Measurements from ENCODE around the gene SUN2. TPM values are rescaled to one million over a fixed set of nuclear protein-coding genes. Genes with fewer than 3 reads are reported as not detected.

Gene SUN2
- total and polyA plus RNA-seq, 2 donors (not counting 3 experiments of a cell fraction or from before 2014, with no cell fraction given): 76.7 to 133 TPM

GRCh38 chr22:38697425-38698089 is 58.2 kb downstream of the SUN2 start:
- no peaks in the 10 kb centered on the region for H3K27me3 ChIP-seq (ENCODE audit: control insufficient read depth in 2 of 2, insufficient read depth in 2 of 2, low read length in 2 of 2)
- no peak overlapping the region for H2AFZ ChIP-seq (ENCODE audit: low read depth, low read length)
- peaks cover 64% of the 10 kb centered on the region for H3K79me2 ChIP-seq (ENCODE audit: control insufficient read depth, insufficient read depth, low read length)
- BruUV-seq (replicated peaks): no TSS peak
- dilution Hi-C loops (cut with MboI; ENCODE audit: extremely low pct_ligation_motif_present, low sequenced_read_pairs) (no loop called here), intact Hi-C loops (cut with micrococcal nuclease) (no loop called here)
- H3K4me1 ChIP-seq (ENCODE audit: control insufficient read depth, extremely low read depth, insufficient read depth, low read length): peaks cover 65% of the 10 kb centered on the region
- H3K9ac ChIP-seq (replicated peaks; ENCODE audit: extremely low read depth, insufficient read depth, low read length): peak overlapping the region; percentile 54
- peak overlapping the region; percentile 7 to 65 (median 17) for H3K4me3 ChIP-seq (replicated peaks in 1 of 3; ENCODE audit: insufficient read depth in 1 of 3, low read depth in 1 of 3, low read length in 3 of 3)
- peak overlapping the region; percentile 75 for H3K27ac ChIP-seq (ENCODE audit: insufficient read depth, low read depth, low read length)
- peak; percentile 49 for FAIRE-seq
- H3K9me1 ChIP-seq (replicated peaks; ENCODE audit: control insufficient read depth, extremely low read depth, insufficient read depth, low read length): no peaks in the 10 kb centered on the region
- POLR2A ChIA-PET: no interaction called here
- peaks cover 3 to 7% of the 10 kb centered on the region in 2 experiments for H3K36me3 ChIP-seq (ENCODE audit: control insufficient read depth in 2 of 2, extremely low read depth in 1 of 2, insufficient read depth in 2 of 2, low read length in 2 of 2)
- CTCF ChIA-PET: interaction anchor here (0.6 to 7.3 kb wide), 4 partner anchors 9 to 27 kb away, joined by 3 to 59 read pairs (median 13); partner anchors contain the start of genes GTPBP1 and TOMM22
- DNase-seq (ENCODE audit: low read depth, low spot score): peak; percentile 52
- no peak for TF ChIP-seq MYC (IDR thresholded peaks at IDR 0.05; ENCODE audit: low read depth, low read length)
- no peak for TF ChIP-seq POLR2A (IDR thresholded peaks at IDR 0.05; ENCODE audit: low read depth, low read length)
- no peak for TF ChIP-seq JUN (IDR thresholded peaks at IDR 0.05; ENCODE audit: borderline replicate concordance, insufficient read depth, insufficient read length, low read depth)
- no peak for TF ChIP-seq MAX (IDR thresholded peaks at IDR 0.05; ENCODE audit: insufficient read depth, insufficient read length)
- no peak for TF ChIP-seq FOS (IDR thresholded peaks at IDR 0.05; ENCODE audit: borderline replicate concordance, insufficient read depth, low read length)
- no peak for TF ChIP-seq POLR2AphosphoS5 (IDR thresholded peaks at IDR 0.05; ENCODE audit: insufficient read depth, low read depth, low read length)
- TF ChIP-seq EZH2 (IDR thresholded peaks at IDR 0.05; ENCODE audit: borderline replicate concordance, low read depth, low read length, severe bottlenecking): no peak
- TF ChIP-seq, protein P1, sequence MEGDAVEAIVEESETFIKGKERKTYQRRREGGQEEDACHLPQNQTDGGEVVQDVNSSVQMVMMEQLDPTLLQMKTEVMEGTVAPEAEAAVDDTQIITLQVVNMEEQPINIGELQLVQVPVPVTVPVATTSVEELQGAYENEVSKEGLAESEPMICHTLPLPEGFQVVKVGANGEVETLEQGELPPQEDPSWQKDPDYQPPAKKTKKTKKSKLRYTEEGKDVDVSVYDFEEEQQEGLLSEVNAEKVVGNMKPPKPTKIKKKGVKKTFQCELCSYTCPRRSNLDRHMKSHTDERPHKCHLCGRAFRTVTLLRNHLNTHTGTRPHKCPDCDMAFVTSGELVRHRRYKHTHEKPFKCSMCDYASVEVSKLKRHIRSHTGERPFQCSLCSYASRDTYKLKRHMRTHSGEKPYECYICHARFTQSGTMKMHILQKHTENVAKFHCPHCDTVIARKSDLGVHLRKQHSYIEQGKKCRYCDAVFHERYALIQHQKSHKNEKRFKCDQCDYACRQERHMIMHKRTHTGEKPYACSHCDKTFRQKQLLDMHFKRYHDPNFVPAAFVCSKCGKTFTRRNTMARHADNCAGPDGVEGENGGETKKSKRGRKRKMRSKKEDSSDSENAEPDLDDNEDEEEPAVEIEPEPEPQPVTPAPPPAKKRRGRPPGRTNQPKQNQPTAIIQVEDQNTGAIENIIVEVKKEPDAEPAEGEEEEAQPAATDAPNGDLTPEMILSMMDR (IDR thresholded peaks at IDR 0.05; ENCODE audit: extremely low read depth in 1 of 2, insufficient read depth in 1 of 2, low read depth in 1 of 2, low read length in 2 of 2): no peak
- no peak for TF ChIP-seq GATA2 (IDR thresholded peaks at IDR 0.05; ENCODE audit: insufficient read depth, insufficient read length, low read depth, low read length)
- peaks cover 2% of the 10 kb centered on the region for H4K20me1 ChIP-seq (replicated peaks; ENCODE audit: control insufficient read depth, extremely low read depth, insufficient read depth, low read length)
- peak overlapping the region; percentile 77 for H3K4me2 ChIP-seq (ENCODE audit: insufficient read depth, low read length)
- H3K9me3 ChIP-seq (replicated peaks; ENCODE audit: control insufficient read depth, insufficient read depth, low read length): no peaks in the 10 kb centered on the region
